SK-N-SH treated with all-trans-retinoic acid at 6 μM for 48 hours (cell line): ENCODE results near the gene COX4I1.

Experiments used
- ATAC-seq: fragments of 200-7000 bp; cut with Tn5 transposase; 3 replicates; pipeline ENCODE4 v1.9.1; 2020; ENCODE audit warnings: mild to moderate bottlenecking, moderate library complexity
- ARNTL ChIP-seq: fragments of 450-650 bp; formaldehyde crosslinking; IDR thresholded peaks from 2 replicates; pipeline ENCODE4 v1.5.0; 2020; ENCODE audit warnings: low read depth, mild to moderate bottlenecking, moderate library complexity, borderline replicate concordance
- BACH2 ChIP-seq: fragments of 250-450 bp; sonication (Bioruptor Pico); IDR thresholded peaks from 2 replicates; pipeline ENCODE4 v1.9.0; 2021; ENCODE audit warnings: mild to moderate bottlenecking, borderline replicate concordance
- CREB5 ChIP-seq: fragments of 250-450 bp; sonication (Bioruptor Pico); IDR thresholded peaks from 2 replicates; pipeline ENCODE4 v1.5.1; 2020; ENCODE audit warnings: low read depth, mild to moderate bottlenecking, moderate library complexity
- CSDC2 ChIP-seq: fragments of 250-450 bp; sonication (Bioruptor Pico); IDR thresholded peaks from 2 replicates; pipeline ENCODE4 v1.5.0; 2020; ENCODE audit warnings: mild to moderate bottlenecking, moderate library complexity
- CSRNP3 ChIP-seq: fragments of 250-450 bp; sonication (Bioruptor Pico); IDR thresholded peaks from 2 replicates; pipeline ENCODE4 v1.5.1; 2021; ENCODE audit warnings: mild to moderate bottlenecking, moderate library complexity
- ESRRG ChIP-seq: fragments of 250-450 bp; sonication (Bioruptor Pico); IDR thresholded peaks from 2 replicates; pipeline ENCODE4 v1.6.1; 2021; ENCODE audit warnings: mild to moderate bottlenecking
- GLIS3 ChIP-seq: fragments of 250-450 bp; sonication (Bioruptor Pico); IDR thresholded peaks from 2 replicates; pipeline ENCODE4 v1.5.0; 2020; ENCODE audit warnings: mild to moderate bottlenecking, moderate library complexity
- ISL1 ChIP-seq: fragments of 250-450 bp; sonication (Bioruptor Pico); IDR thresholded peaks from 2 replicates; pipeline ENCODE4 v2.1.2; 2022; ENCODE audit warnings: mild to moderate bottlenecking, moderate library complexity
- OSR1 ChIP-seq: fragments of 250-450 bp; sonication (Bioruptor Pico); IDR thresholded peaks from 2 replicates; pipeline ENCODE4 v1.8.0; 2022; ENCODE audit warnings: moderate library complexity, mild to moderate bottlenecking, inconsistent platforms
- PATZ1 ChIP-seq: fragments of 250-450 bp; sonication (Bioruptor Pico); IDR thresholded peaks from 2 replicates; pipeline ENCODE4 v1.8.0; 2020; ENCODE audit warnings: mild to moderate bottlenecking, moderate library complexity, borderline replicate concordance
- POU6F1 ChIP-seq: fragments of 250-450 bp; sonication (Bioruptor Pico); IDR thresholded peaks from 2 replicates; pipeline ENCODE4 v1.8.0; 2021; ENCODE audit warnings: low read depth, mild to moderate bottlenecking, moderate library complexity, borderline replicate concordance
- PPARA ChIP-seq: fragments of 250-450 bp; sonication (Bioruptor Pico); IDR thresholded peaks from 2 replicates; pipeline ENCODE4 v1.5.0; 2020; ENCODE audit warnings: mild to moderate bottlenecking, borderline replicate concordance
- RARB ChIP-seq: fragments of 250-450 bp; sonication (Bioruptor Pico); IDR thresholded peaks from 2 replicates; pipeline ENCODE4 v1.8.0; 2021; ENCODE audit warnings: mild to moderate bottlenecking, moderate library complexity
- SNAI2 ChIP-seq: fragments of 250-450 bp; sonication (Bioruptor Pico); IDR thresholded peaks from 2 replicates; pipeline ENCODE4 v1.5.0; 2020; ENCODE audit warnings: mild to moderate bottlenecking, moderate library complexity
- TCF4 ChIP-seq: fragments of 250-450 bp; sonication (Bioruptor Pico); IDR thresholded peaks from 2 replicates; pipeline ENCODE4 v1.8.0; 2021; ENCODE audit warnings: mild to moderate bottlenecking, moderate library complexity, borderline replicate concordance
- TOX ChIP-seq: fragments of 250-450 bp; sonication (Bioruptor Pico); IDR thresholded peaks from 2 replicates; pipeline ENCODE4 v1.8.0; 2021; ENCODE audit warnings: mild to moderate bottlenecking, moderate library complexity, borderline replicate concordance
- TSHZ2 ChIP-seq: fragments of 250-450 bp; sonication (Bioruptor Pico); IDR thresholded peaks from 2 replicates; pipeline ENCODE4 v1.5.0; 2020; ENCODE audit warnings: mild to moderate bottlenecking, moderate library complexity
- ZC3H10 ChIP-seq: fragments of 250-450 bp; sonication (Bioruptor Pico); IDR thresholded peaks from 2 replicates; pipeline ENCODE4 v1.5.1; 2021; ENCODE audit warnings: mild to moderate bottlenecking, moderate library complexity
- ZNF565 ChIP-seq: fragments of 450-650 bp; formaldehyde crosslinking; conservative IDR thresholded peaks from 2 replicates; pipeline ENCODE4 v1.5.0; 2020; ENCODE audit warnings: low read depth, mild to moderate bottlenecking, moderate library complexity
- ZNF8 ChIP-seq: fragments of 450-650 bp; formaldehyde crosslinking; IDR thresholded peaks from 2 replicates; pipeline ENCODE4 v1.5.0; 2020; ENCODE audit warnings: mild to moderate bottlenecking, moderate library complexity

The COX4I1 gene

GRCh38 chr16:85851034-85851785 lies 51.7 kb downstream of the COX4I1 start:
- no peak for ATAC-seq
- TF ChIP-seq ZC3H10 (no peak), OSR1 (no peak), ARNTL (CRISPR knock-in tag) (no peak), TOX (no peak), CSDC2 (CRISPR knock-in tag) (no peak), ISL1 (CRISPR knock-in tag) (no peak), TSHZ2 (CRISPR knock-in tag) (no peak), PATZ1 (CRISPR knock-in tag) (no peak), TCF4 (CRISPR knock-in tag) (no peak), SNAI2 (CRISPR knock-in tag) (no peak), CREB5 (CRISPR knock-in tag) (no peak), CSRNP3 (CRISPR knock-in tag) (no peak), BACH2 (CRISPR knock-in tag) (no peak), RARB (no peak), ZNF565 (CRISPR knock-in tag) (no peak)

GRCh38 chr16:85853547-85854545 lies 54.4 kb downstream of the COX4I1 start:
- TF ChIP-seq CREB5 (CRISPR knock-in tag): no peak
- no peak for TF ChIP-seq ESRRG (CRISPR knock-in tag)
- TF ChIP-seq ZC3H10: no peak
- TF ChIP-seq POU6F1: no peak
- TF ChIP-seq ZNF8 (CRISPR knock-in tag): no peak
- TF ChIP-seq TOX: no peak
- TF ChIP-seq CSDC2 (CRISPR knock-in tag): no peak
- no peak for TF ChIP-seq PPARA (CRISPR knock-in tag)
- no peak for TF ChIP-seq GLIS3 (CRISPR knock-in tag)
- TF ChIP-seq ISL1 (CRISPR knock-in tag): no peak
- no peak for TF ChIP-seq ARNTL (CRISPR knock-in tag)
- ATAC-seq: no peak
